PC-3 (cell line): ENCODE measurements around the gene BTD. TPM values are rescaled to one million over a fixed set of nuclear protein-coding genes. Genes with fewer than 3 reads are reported as not detected.

Experiments used
- ATAC-seq: fragments of 200-7000 bp; cut with Tn5 transposase; 2 replicates; pipeline ENCODE4 v1.9.1; 2020; ENCODE audit warnings: mild to moderate bottlenecking, moderate library complexity
- BruUV-seq: library from RNA; stranded (reverse); fragments of 400-500 nt; replicated peaks from 2 replicates; lab custom pipeline; 2021; lab: Mats Ljungman, UMichigan
- CTCF ChIA-PET: fragments of 300-600 bp; sonication (Branson Sonifier 250); formaldehyde crosslinking; loops from one replicate; lab custom pipeline; 2022; ENCODE audit warnings: antibody characterized with exemption; lab: Charles Lee
- POLR2A ChIA-PET: fragments of 300-600 bp; sonication (Branson Sonifier 250); formaldehyde crosslinking; loops from one replicate; lab custom pipeline; 2022; ENCODE audit warnings: antibody characterized with exemption; ENCODE audit not compliant: unreplicated experiment; lab: Charles Lee
- DNase-seq: peaks from one replicate; pipeline ENCODE4 v3.0.0-alpha.2; 2015
- H2AFZ ChIP-seq: fragments of 300-600 bp; sonication (generic); 2 replicates; pipeline ENCODE4 v1.6.0; 2016; ENCODE audit warnings: antibody characterized with exemption, low read length
- H3F3A ChIP-seq: fragments of 300-600 bp; sonication (generic); one replicate; pipeline ENCODE4 v1.6.0; 2017; ENCODE audit warnings: antibody characterized with exemption, low read length, control low read depth, mild to moderate bottlenecking; ENCODE audit not compliant: unreplicated experiment
- H3K27ac ChIP-seq: fragments of 300-600 bp; sonication (generic); 2 replicates; pipeline ENCODE4 v1.5.1; 2016; ENCODE audit warnings: mild to moderate bottlenecking, low read length
- H3K27me3 ChIP-seq: fragments of 300-600 bp; sonication (generic); 2 replicates; pipeline ENCODE4 v1.6.1; 2016; ENCODE audit warnings: low read length, mixed read lengths
- H3K36me3 ChIP-seq: fragments of 300-600 bp; sonication (generic); 2 replicates; pipeline ENCODE4 v1.6.1; 2016; ENCODE audit warnings: low read depth, mixed run types, low read length, mixed read lengths
- H3K4me1 ChIP-seq: fragments of 300-600 bp; sonication (generic); 2 replicates; pipeline ENCODE4 v1.5.1; 2016; ENCODE audit warnings: low read length; ENCODE audit not compliant: insufficient read depth
- H3K4me2 ChIP-seq: fragments of 300-600 bp; sonication (generic); 2 replicates; pipeline ENCODE4 v1.6.0; 2016; ENCODE audit warnings: low read length
- H3K4me3 ChIP-seq: fragments of 300-600 bp; sonication (generic); 2 replicates; pipeline ENCODE4 v1.5.1; 2016; ENCODE audit warnings: mild to moderate bottlenecking, low read length, mixed read lengths
- H3K79me2 ChIP-seq: fragments of 300-600 bp; sonication (generic); 2 replicates; pipeline ENCODE4 v1.6.1; 2017; ENCODE audit warnings: low read length, mixed read lengths
- H3K9ac ChIP-seq: fragments of 300-600 bp; sonication (generic); 2 replicates; pipeline ENCODE4 v1.6.0; 2016; ENCODE audit warnings: mild to moderate bottlenecking, low read length
- H3K9me2 ChIP-seq: fragments of 300-600 bp; sonication (generic); replicated peaks from 2 replicates; pipeline ENCODE4 v1.6.1; 2016; ENCODE audit warnings: mixed run types, low read length, mixed read lengths
- H3K9me3 ChIP-seq: fragments of 300-600 bp; sonication (generic); 2 replicates; pipeline ENCODE4 v1.6.1; 2016; ENCODE audit warnings: low read length, mixed read lengths
- H4K20me1 ChIP-seq: fragments of 300-600 bp; sonication (generic); 2 replicates; pipeline ENCODE4 v1.6.1; 2016; ENCODE audit warnings: low read length, mixed read lengths
- EZH2 ChIP-seq: fragments of 300-600 bp; sonication (generic); IDR thresholded peaks from one replicate; pipeline ENCODE4 v1.6.1; 2017; ENCODE audit warnings: antibody characterized with exemption, mild to moderate bottlenecking, low read length; ENCODE audit not compliant: unreplicated experiment
- EZH2phosphoT487 ChIP-seq: fragments of 300-600 bp; sonication (generic); IDR thresholded peaks from 2 replicates; pipeline ENCODE4 v1.6.1; 2018; ENCODE audit warnings: mild to moderate bottlenecking, antibody characterized with exemption, low read length, borderline replicate concordance
- intact Hi-C: fragments of 100-400 bp; cut with micrococcal nuclease; formaldehyde crosslinking; loops from 2 replicates; pipeline ENCODE4 v1.9.0; 2023
- total RNA-seq: library from RNA; depleted of rRNA; stranded (reverse); fragments of >200 nt; gene quantifications from 2 replicates; pipeline ENCODE4 v1.2.3, GENCODE V29; 2014
- TF ChIP-seq, protein P1 (sequence below): fragments of 300-600 bp; sonication (generic); conservative IDR thresholded peaks from 2 replicates; pipeline ENCODE4 v1.5.1; 2017; ENCODE audit warnings: antibody characterized with exemption, low read depth, mild to moderate bottlenecking, low read length

Gene BTD
- total RNA-seq, 1 experiment from 2014 or later = 11.7 TPM

GRCh38 chr3:15645740-15646501 is 44.4 kb downstream of the BTD start:
- peak; percentile 68 for ATAC-seq
- TF ChIP-seq EZH2phosphoT487 (no peak), EZH2 (no peak)
- TF ChIP-seq, protein P1, sequence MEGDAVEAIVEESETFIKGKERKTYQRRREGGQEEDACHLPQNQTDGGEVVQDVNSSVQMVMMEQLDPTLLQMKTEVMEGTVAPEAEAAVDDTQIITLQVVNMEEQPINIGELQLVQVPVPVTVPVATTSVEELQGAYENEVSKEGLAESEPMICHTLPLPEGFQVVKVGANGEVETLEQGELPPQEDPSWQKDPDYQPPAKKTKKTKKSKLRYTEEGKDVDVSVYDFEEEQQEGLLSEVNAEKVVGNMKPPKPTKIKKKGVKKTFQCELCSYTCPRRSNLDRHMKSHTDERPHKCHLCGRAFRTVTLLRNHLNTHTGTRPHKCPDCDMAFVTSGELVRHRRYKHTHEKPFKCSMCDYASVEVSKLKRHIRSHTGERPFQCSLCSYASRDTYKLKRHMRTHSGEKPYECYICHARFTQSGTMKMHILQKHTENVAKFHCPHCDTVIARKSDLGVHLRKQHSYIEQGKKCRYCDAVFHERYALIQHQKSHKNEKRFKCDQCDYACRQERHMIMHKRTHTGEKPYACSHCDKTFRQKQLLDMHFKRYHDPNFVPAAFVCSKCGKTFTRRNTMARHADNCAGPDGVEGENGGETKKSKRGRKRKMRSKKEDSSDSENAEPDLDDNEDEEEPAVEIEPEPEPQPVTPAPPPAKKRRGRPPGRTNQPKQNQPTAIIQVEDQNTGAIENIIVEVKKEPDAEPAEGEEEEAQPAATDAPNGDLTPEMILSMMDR = no peak
- Histone ChIP-seq H4K20me1 (no peaks in the 10 kb centered on the region), H3K36me3 (no peaks in the 10 kb centered on the region), H3F3A (peaks cover 10% of the 10 kb centered on the region), H2AFZ (peak overlapping the region; percentile 10), H3K79me2 (no peaks in the 10 kb centered on the region), H3K4me2 (peak overlapping the region; percentile 81), H3K4me1 (peaks cover 42% of the 10 kb centered on the region), H3K27me3 (no peaks in the 10 kb centered on the region), H3K9me2 (no peaks in the 10 kb centered on the region), H3K9ac (peak overlapping the region; percentile 85), H3K27ac (peak overlapping the region; percentile 98), H3K4me3 (peak overlapping the region; percentile 19), H3K9me3 (no peaks in the 10 kb centered on the region)
- DNase-seq = peak; percentile 98
- POLR2A ChIA-PET = interaction anchor here (0.5 to 1.1 kb wide), 6 partner anchors 9 to 248 kb away, joined by 3 to 8 read pairs (median 4); no protein-coding TSS in a partner anchor
- CTCF ChIA-PET = interaction anchor here (1.2 kb wide), 1 partner anchor 15 kb away, joined by 4 read pairs; no protein-coding TSS in a partner anchor
- TSS peak; percentile 85 for BruUV-seq
- intact Hi-C loops = loop anchor here (1.0 to 5.0 kb wide), 3 partner anchors 10 to 151 kb away; partner anchors contain the start of gene ANKRD28

- Histone ChIP-seq H4K20me1 (no peaks in the 10 kb centered on the region), H3K4me2 (peak overlapping the region; percentile 81), H2AFZ (peak overlapping the region; percentile 32), H3K4me3 (peak overlapping the region; percentile 51), H3K27me3 (no peaks in the 10 kb centered on the region), H3K79me2 (no peaks in the 10 kb centered on the region), H3K9ac (peak overlapping the region; percentile 85), H3K9me3 (no peaks in the 10 kb centered on the region), H3K4me1 (peaks cover 42% of the 10 kb centered on the region), H3K9me2 (no peaks in the 10 kb centered on the region), H3K27ac (peak overlapping the region; percentile 98), H3F3A (peaks cover 10% of the 10 kb centered on the region), H3K36me3 (no peaks in the 10 kb centered on the region)
- DNase-seq = peak; percentile 97
- TSS peak; percentile 18 for BruUV-seq
- POLR2A ChIA-PET = interaction anchor here (0.6 to 1.1 kb wide), 3 partner anchors 45 to 164 kb away, joined by 3 to 11 read pairs (median 4); no protein-coding TSS in a partner anchor
- CTCF ChIA-PET = interaction anchor here (0.6 to 1.2 kb wide), 2 partner anchors 16 to 148 kb away, joined by 3 to 4 read pairs; no protein-coding TSS in a partner anchor
- ATAC-seq = peak; percentile 81
- TF ChIP-seq, protein P1 = no peak
- intact Hi-C loops = loop anchor here (1.0 to 5.0 kb wide), 4 partner anchors 11 to 150 kb away; partner anchors contain the start of gene ANKRD28
Measured at GRCh38 chr3:15646851-15647511, 45.4 kb downstream of the BTD start.
